Measurements from ENCODE around the gene DOCK10. TPM values are rescaled to one million over a fixed set of nuclear protein-coding genes. Genes with fewer than 3 reads are reported as not detected.
A peak's percentile ranks its signal among the peaks of the same experiment; 100 is the strongest.

Gene DOCK10
- 28.9 and 33.6 TPM in 2 replicates for total RNA-seq (2021)
- Bru-seq, nascent RNA = percentile 78 among the genes with signal in this experiment
- BruChase-seq, experiment 1, labeled RNA remaining after a 2-hour chase = percentile 63 among the genes with signal in this experiment
- BruChase-seq, experiment 2, labeled RNA remaining after a 6-hour chase = percentile 66 among the genes with signal in this experiment
- long read RNA-seq, full-length matches to known transcripts = 3 of 6 reads
- long read RNA-seq, partial matches to known transcripts = 2 of 6 reads
- long read RNA-seq, other reads (novel, unspliced or antisense) = 1 of 6 reads

GRCh38 chr2:225041851-225042799 lies at the start of gene DOCK10:
Gene DOCK10 (minus strand): TSS chr2:225042468. CDS start chr2:225042374, 94 bp downstream.
- peak in 1 of 2 experiments; percentile 57 for DNase-seq
- no peaks in the 10 kb centered on the region for H3K9me2 ChIP-seq (ENCODE audit: insufficient read depth)
- peak within 1 kb of the TSS; percentile 67 for H3K4me2 ChIP-seq
- ChIA-PET POLR2A (ENCODE audit: unreplicated experiment) (interaction anchor here (0.7 kb wide), 1 partner anchor 25 kb away, joined by 20 read pairs; no protein-coding TSS in a partner anchor), CTCF (interaction anchor here (0.6 to 0.7 kb wide), 2 partner anchors 429 to 1319 kb away, joined by 3 read pairs; no protein-coding TSS in a partner anchor)
- no peaks in the 10 kb centered on the region for H3K79me2 ChIP-seq (ENCODE audit: low read depth)
- H2AFZ ChIP-seq = peak within 1 kb of the TSS; percentile 69; the same call in 1 of the 2 replicates
- H3K4me1 ChIP-seq (replicated peaks; ENCODE audit: insufficient read depth) = no peaks in the 10 kb centered on the region
- BruUV-seq (replicated peaks) = no TSS peak
- no peaks in the 10 kb centered on the region for H3F3A ChIP-seq (ENCODE audit: insufficient read depth, low read depth)
- peaks cover 64% of the 10 kb centered on the region for H3K27me3 ChIP-seq (ENCODE audit: insufficient read depth, low read depth)
- intact Hi-C loops (cut with micrococcal nuclease; ENCODE audit: unreplicated experiment) = loop anchor here (1.0 to 5.0 kb wide), 3 partner anchors 16 to 81 kb away; no protein-coding TSS in a partner anchor
- peak within 1 kb of the TSS; percentile 53; the same call in 1 of the 2 replicates for H3K4me3 ChIP-seq
- peak; percentile 75; the same call in 1 of the 2 replicates for TF ChIP-seq EZH2 (IDR thresholded peaks at IDR 0.05; ENCODE audit: low read depth)
- TF ChIP-seq CTCF (conservative IDR thresholded peaks at IDR 0.05) = no peak
- no peaks in the 10 kb centered on the region for H3K36me3 ChIP-seq (ENCODE audit: low read depth)
- no peaks in the 10 kb centered on the region for H4K20me1 ChIP-seq (ENCODE audit: insufficient read depth)
- no peaks in the 10 kb centered on the region for H3K9me3 ChIP-seq (ENCODE audit: insufficient read depth, low read depth)
- H3K27ac ChIP-seq = no peak within 1 kb of the TSS

- ChIA-PET CTCF (interaction anchor here (0.7 kb wide), 1 partner anchor 24 kb away, joined by 3 read pairs; no protein-coding TSS in a partner anchor), POLR2A (ENCODE audit: unreplicated experiment) (interaction anchor here (0.6 to 0.7 kb wide), 2 partner anchors 29 to 37 kb away, joined by 3 to 11 read pairs; no protein-coding TSS in a partner anchor)
- Histone ChIP-seq H4K20me1 (ENCODE audit: insufficient read depth) (no peaks in the 10 kb centered on the region), H3F3A (ENCODE audit: insufficient read depth, low read depth) (peaks cover 6% of the 10 kb centered on the region; the same call in 1 of the 2 replicates), H3K4me1 (replicated peaks; ENCODE audit: insufficient read depth) (peaks cover 16% of the 10 kb centered on the region), H3K4me3 (no peak overlapping the region), H3K27ac (peak overlapping the region; percentile 63), H3K9me3 (ENCODE audit: insufficient read depth, low read depth) (peaks cover 6% of the 10 kb centered on the region; the same call in 1 of the 2 replicates), H3K79me2 (ENCODE audit: low read depth) (no peaks in the 10 kb centered on the region), H3K36me3 (ENCODE audit: low read depth) (no peaks in the 10 kb centered on the region), H2AFZ (no peak overlapping the region; the same call in 1 of the 2 replicates), H3K4me2 (no peak overlapping the region), H3K27me3 (ENCODE audit: insufficient read depth, low read depth) (no peaks in the 10 kb centered on the region), H3K9me2 (ENCODE audit: insufficient read depth) (no peaks in the 10 kb centered on the region)
- no TSS peak for BruUV-seq (replicated peaks)
- TF ChIP-seq CTCF (conservative IDR thresholded peaks at IDR 0.05) (no peak), EZH2 (IDR thresholded peaks at IDR 0.05; ENCODE audit: low read depth) (no peak)
- intact Hi-C loops (cut with micrococcal nuclease; ENCODE audit: unreplicated experiment) = no loop called here
- DNase-seq = peak in 1 of 2 experiments; percentile 68
Observed at GRCh38 chr2:225091336-225091735, 49.1 kb upstream of the DOCK10 start.

DNA sequence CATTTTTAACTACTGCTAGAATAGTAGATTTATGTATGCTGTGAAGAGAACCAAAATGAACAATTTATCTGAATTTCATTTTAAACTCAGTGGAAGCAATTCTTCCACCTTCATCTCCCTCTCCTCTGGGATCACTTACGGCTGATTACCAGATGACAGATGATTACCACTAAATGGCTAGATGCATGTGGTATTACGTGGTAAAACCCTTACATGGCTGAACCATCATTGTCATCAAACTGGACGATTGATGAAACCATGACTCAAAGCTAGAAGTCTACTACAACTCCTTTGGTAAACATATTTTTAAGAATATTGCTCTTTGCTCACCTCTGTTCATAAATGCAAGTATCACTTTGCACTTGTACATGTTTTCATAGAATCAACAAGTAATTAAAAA lies 48.5 kb upstream of the DOCK10 start:
- POLR2A ChIA-PET (ENCODE audit: unreplicated experiment) = interaction anchor here (0.6 to 0.7 kb wide), 2 partner anchors 29 to 37 kb away, joined by 3 to 11 read pairs; no protein-coding TSS in a partner anchor
- no peak overlapping the region for H2AFZ ChIP-seq
- DNase-seq = no peak
- no peaks in the 10 kb centered on the region for H3K27me3 ChIP-seq (ENCODE audit: insufficient read depth, low read depth)
- CTCF ChIA-PET = interaction anchor here (0.7 kb wide), 1 partner anchor 25 kb away, joined by 3 read pairs; no protein-coding TSS in a partner anchor
- intact Hi-C loops (cut with micrococcal nuclease; ENCODE audit: unreplicated experiment) = no loop called here
- TF ChIP-seq EZH2 (IDR thresholded peaks at IDR 0.05; ENCODE audit: low read depth) = no peak
- TF ChIP-seq CTCF (conservative IDR thresholded peaks at IDR 0.05) = no peak
- no peaks in the 10 kb centered on the region for H3K79me2 ChIP-seq (ENCODE audit: low read depth)
- H3K4me3 ChIP-seq = no peak overlapping the region
- peak overlapping the region; percentile 63 for H3K27ac ChIP-seq
- H3K9me2 ChIP-seq (ENCODE audit: insufficient read depth) = no peaks in the 10 kb centered on the region
- H4K20me1 ChIP-seq (ENCODE audit: insufficient read depth) = no peaks in the 10 kb centered on the region
- no TSS peak for BruUV-seq (replicated peaks)
- no peak overlapping the region for H3K4me2 ChIP-seq
- peaks cover 6% of the 10 kb centered on the region; the same call in 1 of the 2 replicates for H3F3A ChIP-seq (ENCODE audit: insufficient read depth, low read depth)
- H3K36me3 ChIP-seq (ENCODE audit: low read depth) = no peaks in the 10 kb centered on the region
- peaks cover 6% of the 10 kb centered on the region; the same call in 1 of the 2 replicates for H3K9me3 ChIP-seq (ENCODE audit: insufficient read depth, low read depth)
- peaks cover 16% of the 10 kb centered on the region for H3K4me1 ChIP-seq (replicated peaks; ENCODE audit: insufficient read depth)

Data from PC-9 (cell line).